Measurements from ENCODE around the gene HRH4. TPM values are rescaled to one million over a fixed set of nuclear protein-coding genes. Genes with fewer than 3 reads are reported as not detected.

Gene HRH4
- polyA plus RNA-seq, 1 donor (not counting 4 experiments of a cell fraction or from before 2014, with no cell fraction given) = 0.03 TPM

DNA sequence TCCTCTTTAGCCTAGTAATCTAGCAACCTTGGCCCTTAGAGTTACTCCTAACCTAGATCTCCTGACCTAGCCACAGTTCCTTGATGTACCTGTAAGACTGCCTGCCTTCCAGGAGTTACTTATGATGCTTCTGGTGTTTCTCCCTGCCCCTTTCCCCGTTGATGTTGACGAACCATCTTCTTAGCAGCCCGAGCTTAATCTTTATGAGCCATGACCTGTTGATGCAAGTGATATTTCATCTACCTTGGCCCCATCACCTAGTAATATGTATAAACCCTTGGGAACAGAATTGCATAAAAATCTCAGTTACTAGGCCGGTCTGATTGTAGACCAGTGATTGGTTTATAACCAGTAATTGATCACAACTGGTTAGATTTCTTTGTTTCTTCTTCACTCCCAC is 31.2 kb upstream of the HRH4 start:
- FAIRE-seq (no peak), DNase-seq (ENCODE audit: low read depth, low spot score) (no peak)
- no peak overlapping the region for H3K4me3 ChIP-seq (ENCODE audit: control insufficient read depth in 2 of 3, extremely low read depth in 1 of 3, insufficient read depth in 2 of 3, low read depth in 1 of 3, low read length in 3 of 3)
- no peaks in the 10 kb centered on the region for H4K20me1 ChIP-seq (ENCODE audit: control insufficient read depth, extremely low read depth, insufficient read depth, low read length)
- dilution Hi-C loops (cut with MboI; ENCODE audit: extremely low pct_ligation_motif_present, low sequenced_read_pairs) = no loop called here
- H3K79me2 ChIP-seq (ENCODE audit: control insufficient read depth, insufficient read depth, low read length) = peaks cover 13% of the 10 kb centered on the region
- peaks cover 4 to 10% of the 10 kb centered on the region in 2 experiments for H3K36me3 ChIP-seq (ENCODE audit: control insufficient read depth in 2 of 2, extremely low read depth in 1 of 2, insufficient read depth in 2 of 2, low read length in 2 of 2)
- H3K4me2 ChIP-seq (ENCODE audit: control insufficient read depth, extremely low read depth, insufficient read depth, low read depth, low read length) = no peak overlapping the region
- no peaks in the 10 kb centered on the region for H3K9me3 ChIP-seq (ENCODE audit: control insufficient read depth, low read depth, low read length)
- TF ChIP-seq, protein P1, sequence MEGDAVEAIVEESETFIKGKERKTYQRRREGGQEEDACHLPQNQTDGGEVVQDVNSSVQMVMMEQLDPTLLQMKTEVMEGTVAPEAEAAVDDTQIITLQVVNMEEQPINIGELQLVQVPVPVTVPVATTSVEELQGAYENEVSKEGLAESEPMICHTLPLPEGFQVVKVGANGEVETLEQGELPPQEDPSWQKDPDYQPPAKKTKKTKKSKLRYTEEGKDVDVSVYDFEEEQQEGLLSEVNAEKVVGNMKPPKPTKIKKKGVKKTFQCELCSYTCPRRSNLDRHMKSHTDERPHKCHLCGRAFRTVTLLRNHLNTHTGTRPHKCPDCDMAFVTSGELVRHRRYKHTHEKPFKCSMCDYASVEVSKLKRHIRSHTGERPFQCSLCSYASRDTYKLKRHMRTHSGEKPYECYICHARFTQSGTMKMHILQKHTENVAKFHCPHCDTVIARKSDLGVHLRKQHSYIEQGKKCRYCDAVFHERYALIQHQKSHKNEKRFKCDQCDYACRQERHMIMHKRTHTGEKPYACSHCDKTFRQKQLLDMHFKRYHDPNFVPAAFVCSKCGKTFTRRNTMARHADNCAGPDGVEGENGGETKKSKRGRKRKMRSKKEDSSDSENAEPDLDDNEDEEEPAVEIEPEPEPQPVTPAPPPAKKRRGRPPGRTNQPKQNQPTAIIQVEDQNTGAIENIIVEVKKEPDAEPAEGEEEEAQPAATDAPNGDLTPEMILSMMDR (optimal IDR thresholded peaks at IDR 0.05 in 1 of 3, IDR thresholded peaks at IDR 0.05 in 1 of 3, conservative IDR thresholded peaks at IDR 0.05 in 1 of 3; ENCODE audit: extremely low read depth in 1 of 3, insufficient read depth in 2 of 3, low read length in 3 of 3) = no peak
- no peak for TF ChIP-seq EZH2 (IDR thresholded peaks at IDR 0.05; ENCODE audit: low read length)
- H3K4me1 ChIP-seq (ENCODE audit: control insufficient read depth, extremely low read depth, insufficient read depth, low read length) = peaks cover 12% of the 10 kb centered on the region
- H2AFZ ChIP-seq (ENCODE audit: control insufficient read depth, low read length) = no peak overlapping the region
- H3K9ac ChIP-seq (ENCODE audit: control insufficient read depth, extremely low read depth, insufficient read depth, low read length) = no peak overlapping the region
- no peak overlapping the region for H3K27ac ChIP-seq (ENCODE audit: control insufficient read depth, insufficient read depth, low read length)
- H3K9me1 ChIP-seq (ENCODE audit: control insufficient read depth, extremely low read depth, insufficient read depth, low read length) = no peaks in the 10 kb centered on the region
- H3K27me3 ChIP-seq (ENCODE audit: control insufficient read depth, extremely low read depth, insufficient read depth, low read length) = no peaks in the 10 kb centered on the region

DNA sequence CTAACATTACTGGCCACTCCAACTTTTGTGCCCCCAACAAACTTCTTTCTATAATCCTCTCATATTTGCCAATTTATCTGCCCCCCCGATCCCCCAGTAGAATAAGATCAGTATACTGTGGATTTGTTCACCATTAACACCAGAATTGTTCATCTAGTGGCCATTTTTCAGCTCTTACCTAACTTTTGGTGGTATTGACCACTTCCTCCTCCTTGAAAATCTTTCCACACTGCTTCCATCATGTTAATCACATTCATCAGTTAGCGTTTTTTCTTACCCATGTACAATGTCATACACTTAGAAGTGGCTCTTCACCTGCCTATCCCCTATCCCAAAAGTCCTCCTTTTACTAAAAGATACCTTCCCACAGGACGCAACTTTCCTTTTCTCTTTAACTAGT is 27.8 kb upstream of the HRH4 start:
- no peak overlapping the region for H3K4me2 ChIP-seq (ENCODE audit: control insufficient read depth, extremely low read depth, insufficient read depth, low read depth, low read length)

More for the DNA sequence above, 27.8 kb upstream of the HRH4 start:
- no peak for FAIRE-seq
- Histone ChIP-seq H3K27ac (ENCODE audit: control insufficient read depth, insufficient read depth, low read length) (no peak overlapping the region), H2AFZ (ENCODE audit: control insufficient read depth, low read length) (no peak overlapping the region), H3K9me3 (ENCODE audit: control insufficient read depth, low read depth, low read length) (no peaks in the 10 kb centered on the region), H3K79me2 (ENCODE audit: control insufficient read depth, insufficient read depth, low read length) (peaks cover 6% of the 10 kb centered on the region), H3K4me1 (ENCODE audit: control insufficient read depth, extremely low read depth, insufficient read depth, low read length) (peaks cover 6% of the 10 kb centered on the region), H3K9me1 (ENCODE audit: control insufficient read depth, extremely low read depth, insufficient read depth, low read length) (no peaks in the 10 kb centered on the region), H3K27me3 (ENCODE audit: control insufficient read depth, extremely low read depth, insufficient read depth, low read length) (no peaks in the 10 kb centered on the region), H4K20me1 (ENCODE audit: control insufficient read depth, extremely low read depth, insufficient read depth, low read length) (no peaks in the 10 kb centered on the region), H3K4me3 (ENCODE audit: control insufficient read depth in 2 of 3, extremely low read depth in 1 of 3, insufficient read depth in 2 of 3, low read depth in 1 of 3, low read length in 3 of 3) (no peak overlapping the region), H3K9ac (ENCODE audit: control insufficient read depth, extremely low read depth, insufficient read depth, low read length) (no peak overlapping the region), H3K36me3 (ENCODE audit: control insufficient read depth in 2 of 2, extremely low read depth in 1 of 2, insufficient read depth in 2 of 2, low read length in 2 of 2) (peaks cover 6 to 14% of the 10 kb centered on the region in 2 experiments)
- dilution Hi-C loops (cut with MboI; ENCODE audit: extremely low pct_ligation_motif_present, low sequenced_read_pairs) = no loop called here
- DNase-seq (ENCODE audit: low read depth, low spot score) = no peak
- TF ChIP-seq, protein P1 (optimal IDR thresholded peaks at IDR 0.05 in 1 of 3, IDR thresholded peaks at IDR 0.05 in 1 of 3, conservative IDR thresholded peaks at IDR 0.05 in 1 of 3; ENCODE audit: extremely low read depth in 1 of 3, insufficient read depth in 2 of 3, low read length in 3 of 3) = no peak
- no peak for TF ChIP-seq EZH2 (IDR thresholded peaks at IDR 0.05; ENCODE audit: low read length)

Measured in keratinocyte (primary cell).